Activated CD4-positive, alpha-beta T cell treated with anti-CD3 and anti-CD28 coated beads, Interleukin-2, Interleukin-6, amounts not matched to agents 100 ng/mL and 50 ng/mL, durations not matched to agents 16 hours and 8 hours (primary cell): Measurements from ENCODE around the gene IQCE.

Experiments
- DNase-seq: peaks from one replicate; pipeline ENCODE4 v3.0.0-alpha.2; 2020

The IQCE gene

DNA sequence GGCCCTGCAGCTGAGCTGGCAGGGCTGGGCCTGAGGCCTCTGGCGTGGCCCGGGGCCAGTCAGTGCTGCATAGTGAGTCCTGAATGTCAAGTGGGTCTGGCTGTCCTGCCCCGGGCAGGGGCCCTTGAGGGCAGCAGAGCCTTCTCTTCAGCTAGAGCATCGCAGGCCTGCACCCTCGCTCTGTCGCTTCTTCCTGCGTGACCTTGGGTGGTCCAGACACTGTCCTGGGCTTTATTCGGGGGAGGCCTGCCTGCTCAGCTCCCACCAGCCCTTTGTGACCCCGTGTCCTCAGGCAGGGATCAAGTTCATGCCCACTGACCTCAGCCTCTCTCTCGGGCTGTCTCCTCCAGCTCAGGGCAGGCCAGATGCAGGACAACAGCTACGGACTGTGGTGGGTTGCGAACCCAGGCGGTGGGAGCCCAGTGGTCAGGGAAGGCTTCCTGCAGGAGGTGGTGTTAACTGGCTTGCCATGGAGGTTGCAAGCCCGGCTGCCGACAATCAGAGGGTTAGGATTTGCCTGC, 76.4 kb downstream of the IQCE start:
- DNase-seq = no peak

GRCh38 chr7:2635810-2636701, 77.3 kb downstream of the IQCE start:
- DNase-seq = no peak

DNA sequence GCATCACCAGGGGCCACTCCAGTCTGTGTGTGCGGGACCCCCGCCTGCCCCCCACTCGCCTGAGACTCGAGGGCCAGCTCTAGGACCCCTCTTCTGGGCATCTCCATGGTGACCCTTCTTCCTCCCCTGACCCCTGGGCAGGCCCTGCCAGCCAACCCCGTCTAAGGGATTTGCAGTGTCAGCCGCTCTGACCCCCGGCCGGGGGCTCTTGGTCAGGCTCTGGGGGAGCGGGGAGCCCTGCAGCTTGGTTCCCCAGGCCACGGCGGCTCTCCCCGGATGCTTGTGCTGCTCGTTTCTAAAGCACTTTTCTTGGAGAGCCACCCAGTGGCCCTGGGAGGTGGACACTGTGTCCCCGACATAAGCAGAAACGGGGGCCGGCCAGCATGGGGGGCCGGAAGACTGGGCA, 78.3 kb downstream of the IQCE start:
- DNase-seq = no peak

GRCh38 chr7:2637505-2638223, 78.9 kb downstream of the IQCE start:
- no peak for DNase-seq

- DNase-seq = no peak
Observed at GRCh38 chr7:2638224-2638991, 79.6 kb downstream of the IQCE start.

DNA sequence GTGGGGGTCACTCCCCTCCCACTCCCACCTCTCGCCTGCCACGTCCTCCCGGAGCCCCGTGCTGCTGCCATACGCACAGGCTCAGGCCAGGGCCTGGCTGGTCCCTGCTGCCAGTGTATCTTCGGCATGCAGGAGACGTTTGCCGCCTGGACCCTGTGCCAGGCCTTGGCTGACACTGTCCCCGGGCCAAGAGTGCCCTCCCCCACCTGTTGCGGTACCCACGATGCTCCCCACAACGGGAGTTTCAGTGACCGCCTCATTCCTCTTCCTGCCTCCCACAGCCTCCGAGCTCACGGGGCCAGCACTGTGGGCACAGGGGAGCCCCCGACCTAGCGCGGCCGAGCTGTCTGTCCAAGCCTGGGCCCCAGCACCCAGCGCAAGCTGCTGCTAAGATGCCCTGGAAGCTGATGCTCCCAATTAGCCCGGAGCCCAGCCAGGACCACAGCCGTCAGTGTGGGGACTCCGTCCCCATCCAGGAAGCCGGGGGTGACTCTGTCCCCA, 80.5 kb downstream of the IQCE start:
- DNase-seq = no peak

- no peak for DNase-seq
Observed at GRCh38 chr7:2639695-2640481, 81.1 kb downstream of the IQCE start.

- no peak for DNase-seq
Observed at GRCh38 chr7:2640482-2640830, 81.7 kb downstream of the IQCE start.

DNA sequence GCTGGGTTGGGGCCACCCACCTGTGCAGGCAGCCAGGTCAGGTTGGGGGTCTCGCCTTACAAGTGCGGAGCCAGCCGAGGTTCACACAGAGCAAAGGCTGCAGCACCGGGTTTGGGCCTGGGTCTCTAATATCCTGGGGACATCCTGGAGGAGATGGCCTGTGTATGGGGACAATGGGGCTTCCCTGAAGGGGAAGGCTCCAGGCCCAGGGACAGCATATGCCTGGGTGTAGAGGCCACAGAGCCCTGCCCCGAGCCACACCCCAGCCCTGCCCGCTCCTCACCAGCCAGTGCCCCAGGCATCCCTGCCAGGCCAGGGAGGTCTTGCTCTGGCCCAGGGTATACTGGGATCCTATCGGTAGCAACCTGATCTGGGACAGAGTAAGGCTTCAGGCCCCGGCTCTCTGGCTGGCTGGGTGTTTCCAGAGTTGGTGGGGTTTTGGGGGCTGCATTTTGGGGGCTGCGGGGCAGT, 82.1 kb downstream of the IQCE start:
- no peak for DNase-seq

GRCh38 chr7:2641406-2642393, 82.9 kb downstream of the IQCE start:
- no peak for DNase-seq

DNA sequence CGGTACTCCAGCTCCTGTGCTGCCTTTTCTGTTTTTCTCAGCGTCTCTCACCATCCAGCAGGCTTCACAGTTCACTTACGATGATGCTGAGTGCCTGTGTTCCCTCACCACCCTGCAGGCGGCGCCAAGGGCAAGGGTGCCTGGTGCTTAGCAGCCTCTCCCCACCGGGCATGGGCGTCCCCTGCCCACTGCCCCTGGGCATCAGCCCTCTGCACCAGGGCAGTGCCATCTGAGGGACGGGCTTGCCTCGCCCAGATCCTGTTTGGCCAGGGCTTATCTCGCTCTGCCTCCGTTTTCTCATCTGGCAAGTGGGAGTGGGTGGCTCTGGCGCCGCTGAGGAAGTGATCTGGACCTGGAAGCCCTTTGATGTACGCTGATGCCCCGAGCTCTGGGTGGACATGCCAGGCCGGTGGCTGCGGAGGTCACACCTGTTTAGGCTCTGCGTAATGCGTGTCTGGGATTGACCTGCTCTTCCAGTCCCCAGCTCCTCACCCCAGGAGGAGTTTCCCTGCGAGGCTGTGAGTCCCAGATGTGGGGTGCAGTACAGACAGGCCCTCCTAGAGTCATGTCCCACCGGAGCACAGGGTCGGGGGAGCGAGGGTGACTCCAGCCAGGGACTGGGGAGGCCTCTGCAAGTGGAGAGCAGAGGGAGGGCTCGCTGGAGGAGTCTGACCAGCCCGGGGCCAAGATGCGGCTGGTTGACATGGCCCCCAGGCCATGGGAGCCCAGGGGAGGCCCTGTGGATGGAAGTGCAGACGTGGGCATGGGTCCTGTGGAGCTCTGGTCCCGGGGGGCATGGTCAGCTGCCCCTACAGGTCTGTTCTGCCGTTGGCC, 84.8 kb downstream of the IQCE start:
- no peak for DNase-seq

- DNase-seq = no peak
Observed at GRCh38 chr7:2644220-2644561, 85.4 kb downstream of the IQCE start.

DNA sequence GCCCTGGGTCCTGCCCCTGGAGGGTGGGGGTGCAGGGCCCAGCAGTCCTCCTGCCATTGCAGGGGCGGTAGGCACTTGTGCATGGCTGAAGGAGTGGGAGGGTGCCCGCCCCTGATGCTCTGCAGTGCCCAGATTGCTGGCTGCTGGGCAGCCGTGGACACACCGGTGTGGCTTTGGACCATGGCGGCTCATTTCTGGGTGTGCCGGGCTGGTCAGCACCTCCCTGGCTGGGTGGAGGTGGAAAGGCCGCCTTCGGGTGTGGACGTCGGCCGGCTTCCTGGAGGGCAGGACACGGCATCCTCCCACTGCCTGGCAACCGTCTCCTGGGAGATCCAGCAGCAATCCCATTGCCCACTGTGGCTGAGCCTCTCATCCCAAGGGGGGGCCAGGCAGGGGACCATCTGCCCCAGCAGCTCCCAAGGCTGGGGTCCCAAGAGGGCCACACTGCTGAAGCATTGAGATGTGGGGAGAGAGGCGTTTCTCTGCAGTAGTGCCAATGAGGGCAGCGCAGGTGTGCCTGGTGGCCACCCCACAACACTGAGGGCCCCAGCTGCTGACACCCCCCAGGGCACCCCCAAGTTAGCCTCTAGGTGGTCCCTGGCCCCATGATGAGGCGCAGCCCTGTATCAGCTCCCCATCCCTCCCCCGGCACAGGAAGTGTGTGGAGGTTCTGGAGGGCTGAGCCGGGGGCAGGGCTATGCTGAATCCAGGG, 85.9 kb downstream of the IQCE start:
- no peak for DNase-seq

DNA sequence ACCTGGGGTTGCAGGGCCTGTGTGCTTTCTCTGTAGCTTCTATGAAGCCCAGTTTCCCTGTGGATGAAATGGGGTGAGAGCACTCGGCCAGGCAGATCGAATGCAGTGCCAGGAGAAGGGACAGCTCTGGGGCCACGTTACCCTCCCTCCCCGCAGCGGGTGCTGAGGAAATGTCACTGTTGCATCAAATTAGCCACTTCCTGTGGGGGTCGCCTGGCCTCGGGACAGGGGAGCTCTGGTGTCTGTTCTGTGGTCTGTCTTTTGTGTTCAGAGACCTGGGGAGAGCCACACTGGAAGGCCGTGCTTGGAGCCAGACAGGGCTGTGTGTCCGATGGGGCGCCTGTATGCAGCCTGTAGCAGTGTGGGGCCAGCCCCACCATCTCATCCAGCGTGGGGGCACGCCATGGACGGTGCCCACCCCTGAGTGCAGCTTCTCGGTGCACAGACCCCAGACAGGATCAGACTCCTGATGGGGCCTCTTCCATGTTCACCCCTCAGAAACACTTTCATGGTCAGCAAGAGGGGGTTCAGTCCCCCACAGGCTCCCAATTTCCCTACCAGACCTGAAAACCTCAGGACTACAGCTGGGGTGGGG, 86.6 kb downstream of the IQCE start:
- peak; percentile 55 for DNase-seq

DNA sequence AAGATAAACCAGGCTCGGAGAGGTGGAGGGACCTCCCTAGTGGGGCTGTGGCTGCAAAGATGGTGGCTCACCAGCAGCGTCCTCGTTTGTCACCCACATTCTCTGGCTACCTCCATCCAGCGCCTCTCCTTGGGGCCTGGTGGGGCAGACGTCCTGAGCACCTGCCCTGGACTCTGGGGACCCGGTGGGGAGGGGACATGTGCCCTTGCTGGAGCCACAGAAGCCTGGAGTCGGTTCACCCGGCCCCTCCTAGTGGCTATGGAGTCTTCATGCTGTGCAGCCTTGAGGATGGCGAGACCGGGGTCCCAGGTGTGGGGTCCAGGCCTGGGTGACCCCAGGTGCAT, 87.5 kb downstream of the IQCE start:
- DNase-seq = no peak

DNA sequence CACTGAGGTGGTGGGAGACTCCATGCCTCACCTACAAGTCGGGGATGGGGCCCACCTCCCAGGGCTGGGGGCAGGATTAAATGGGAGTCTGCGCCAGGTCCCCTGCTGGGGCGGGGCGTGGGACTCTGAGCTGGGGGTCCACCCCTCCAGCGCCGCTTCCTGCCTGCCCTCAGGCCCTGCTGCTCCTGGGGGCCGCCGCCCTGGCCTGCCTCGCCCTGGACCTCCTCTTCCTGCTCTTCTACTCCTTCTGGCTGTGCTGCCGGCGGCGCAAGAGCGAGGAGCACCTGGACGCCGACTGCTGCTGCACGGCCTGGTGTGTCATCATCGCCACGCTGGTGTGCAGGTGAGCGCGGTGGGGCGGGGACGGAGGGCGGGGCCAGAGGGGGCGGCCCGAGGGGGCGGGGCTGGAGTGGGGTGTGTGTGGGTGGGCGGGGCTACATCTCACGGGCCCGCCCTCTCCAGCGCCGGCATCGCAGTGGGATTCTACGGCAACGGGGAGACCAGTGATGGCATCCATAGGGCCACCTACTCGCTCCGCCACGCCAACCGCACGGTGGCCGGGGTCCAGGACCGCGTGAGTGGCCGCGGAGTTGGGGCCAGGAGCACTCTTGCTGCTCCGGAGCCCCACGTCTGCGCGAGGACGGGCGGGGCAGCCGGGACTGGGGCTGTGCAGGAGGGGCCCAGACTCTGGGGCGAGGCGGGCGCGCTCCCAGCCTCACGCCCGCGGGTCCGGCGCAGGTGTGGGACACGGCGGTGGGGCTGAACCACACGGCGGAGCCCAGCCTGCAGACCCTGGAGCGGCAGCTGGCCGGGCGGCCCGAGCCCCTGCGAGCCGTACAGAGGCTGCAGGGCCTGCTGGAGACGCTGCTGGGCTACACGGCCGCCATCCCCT, 88.1 kb downstream of the IQCE start:
- DNase-seq = no peak

DNA sequence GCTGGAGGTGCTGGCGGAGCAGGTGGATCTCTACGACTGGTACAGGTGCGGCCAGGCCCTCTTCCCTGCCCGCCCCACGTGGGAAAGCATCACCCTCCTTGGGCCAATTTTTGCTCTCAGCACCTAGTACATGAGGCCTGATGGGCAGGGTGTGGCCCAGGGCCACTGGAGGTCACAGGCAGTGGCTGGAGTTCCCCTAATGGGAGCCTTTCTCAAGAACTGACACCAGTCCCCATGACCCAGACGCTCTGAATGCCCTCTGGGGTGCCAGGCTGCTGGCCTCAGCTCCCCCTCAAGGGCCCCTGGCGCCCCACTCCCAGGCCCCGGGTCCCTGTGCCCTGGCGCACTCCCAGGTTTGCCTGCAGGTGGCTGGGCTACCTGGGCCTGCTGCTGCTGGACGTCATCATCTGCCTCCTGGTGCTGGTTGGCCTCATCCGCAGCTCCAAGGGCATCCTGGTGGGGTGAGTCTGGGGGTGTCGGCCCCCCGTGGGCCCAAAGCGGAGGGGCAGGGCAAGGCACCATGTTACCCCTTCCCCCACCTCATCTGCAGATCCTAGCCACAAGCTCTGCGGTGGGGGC, 88.9 kb downstream of the IQCE start:
- no peak for DNase-seq
